Left lung (tissue), 10 donors: Measurements from ENCODE around the gene KLHL3. TPM values are rescaled to one million over a fixed set of nuclear protein-coding genes. Genes with fewer than 3 reads are reported as not detected.

ENCODE experiments used
- ATAC-seq: fragments of 200-7000 bp; cut with Tn5 transposase; one replicate; pipeline ENCODE4 v1.9.1; 2020; ENCODE audit warnings: moderate library complexity
- DNase-seq, 4 donors: peaks; one replicate each; pipeline ENCODE4 v3.0.0-alpha.2; 2013 to 2020
- H3K27ac ChIP-seq, 2 donors: fragments of 200-600 bp; sonication (generic) in 1 of 2; one replicate each; pipeline versions ENCODE4 v1.5.0 to v1.8.0; 2020 to 2021
- H3K27me3 ChIP-seq, 2 donors: fragments of 200-600 bp; sonication (generic) in 1 of 2; one replicate each; pipeline versions ENCODE4 v1.5.0 to v1.8.0; 2020 to 2021
- H3K36me3 ChIP-seq, 2 donors: fragments of 200-600 bp; sonication (generic) in 1 of 2; one replicate each; pipeline versions ENCODE4 v1.5.0 to v1.8.0; 2020 to 2021
- H3K4me1 ChIP-seq, 2 donors: fragments of 200-600 bp; one replicate each; pipeline ENCODE4 v1.8.0; 2021
- H3K4me3 ChIP-seq, 2 donors: fragments of 200-600 bp; sonication (generic) in 1 of 2; one replicate each; pipeline versions ENCODE4 v1.5.0 to v1.8.0; 2020 to 2021; ENCODE audit warnings: mild to moderate bottlenecking in 1 of 2
- H3K9me3 ChIP-seq, 2 donors: fragments of 200-600 bp; sonication (generic) in 1 of 2; one replicate each; pipeline versions ENCODE4 v1.5.0 to v1.8.0; 2020 to 2021
- CTCF ChIP-seq, 2 donors: fragments of 200-600 bp; sonication (generic) in 1 of 2; IDR thresholded peaks; one replicate each; pipeline versions ENCODE4 v1.5.0 to v1.8.0; 2021; ENCODE audit warnings: antibody characterized with exemption in 2 of 2
- intact Hi-C, 2 donors: fragments of 100-400 bp; cut with DNase I; formaldehyde crosslinking; loops; one replicate each; pipeline versions ENCODE4 v1.11.2 to v1.14.2; 2022
- polyA plus RNA-seq, 6 donors: library from polyadenylated mRNA; unstranded; fragments of 120-200 nt; gene quantifications; one replicate each; pipeline ENCODE4 v1.2.1, GENCODE V29; 2013; ENCODE audit not compliant: insufficient read length in 6 of 6
- total RNA-seq, 2 donors: library from RNA; stranded (reverse); fragmentation: NEBNext Ultra II Directional; extraction: Animal tissue kit (Norgen Biotek cat#: 25700); gene quantifications; one replicate each; pipeline ENCODE4 v1.2.1, GENCODE V29; 2021
- donor health status: DM: no; HTN: yes; CAD: no.
- donor health status: DM: no; HTN: no; CAD: no.

Gene KLHL3
- total and polyA plus RNA-seq, 8 donors, result 5.4 to 35.7 (median 29.7) TPM

GRCh38 chr5:137718611-137719010 lies 17.3 kb downstream of the KLHL3 start:
- Histone ChIP-seq H3K4me3 (no peak overlapping the region), H3K9me3 (peaks cover 0 to 1% of the 10 kb centered on the region in 2 donors), H3K27me3 (no peaks in the 10 kb centered on the region), H3K36me3 (no peaks in the 10 kb centered on the region), H3K4me1 (no peaks in the 10 kb centered on the region), H3K27ac (no peak overlapping the region)
- ATAC-seq (no peak), DNase-seq (no peak)
- no peak for TF ChIP-seq CTCF (IDR thresholded peaks at IDR 0.05)
- intact Hi-C loops, result no loop called here

GRCh38 chr5:137716337-137716736 lies 19.6 kb downstream of the KLHL3 start:
- H3K4me3 ChIP-seq, result no peak overlapping the region
- ATAC-seq, result no peak
- H3K36me3 ChIP-seq, result no peaks in the 10 kb centered on the region
- peaks cover 0 to 10% of the 10 kb centered on the region in 2 donors for H3K9me3 ChIP-seq
- DNase-seq, result no peak
- H3K27me3 ChIP-seq, result no peaks in the 10 kb centered on the region
- H3K4me1 ChIP-seq, result no peaks in the 10 kb centered on the region
- intact Hi-C loops, result no loop called here
- TF ChIP-seq CTCF (IDR thresholded peaks at IDR 0.05), result no peak
- no peak overlapping the region for H3K27ac ChIP-seq

GRCh38 chr5:137715456-137715855 lies 20.4 kb downstream of the KLHL3 start:
- no peaks in the 10 kb centered on the region for H3K36me3 ChIP-seq
- H3K4me3 ChIP-seq, result no peak overlapping the region
- ATAC-seq, result no peak
- H3K9me3 ChIP-seq, result peaks cover 0 to 10% of the 10 kb centered on the region in 2 donors
- H3K27me3 ChIP-seq, result no peaks in the 10 kb centered on the region
- no peak overlapping the region for H3K27ac ChIP-seq
- intact Hi-C loops, result no loop called here
- no peaks in the 10 kb centered on the region for H3K4me1 ChIP-seq
- peak in 1 of 4 donors; percentile 16 for DNase-seq
- no peak for TF ChIP-seq CTCF (IDR thresholded peaks at IDR 0.05)

GRCh38 chr5:137714946-137715345 lies 20.9 kb downstream of the KLHL3 start:
- H3K4me3 ChIP-seq, result no peak overlapping the region
- H3K36me3 ChIP-seq, result no peaks in the 10 kb centered on the region
- peaks cover 0 to 10% of the 10 kb centered on the region in 2 donors for H3K9me3 ChIP-seq
- no peak for TF ChIP-seq CTCF (IDR thresholded peaks at IDR 0.05)
- DNase-seq (no peak), ATAC-seq (no peak)
- no peaks in the 10 kb centered on the region for H3K4me1 ChIP-seq
- H3K27me3 ChIP-seq, result no peaks in the 10 kb centered on the region
- no peak overlapping the region for H3K27ac ChIP-seq
- intact Hi-C loops, result no loop called here

GRCh38 chr5:137714494-137714893 lies 21.4 kb downstream of the KLHL3 start:
- DNase-seq, result no peak
- no peak overlapping the region for H3K27ac ChIP-seq
- TF ChIP-seq CTCF (IDR thresholded peaks at IDR 0.05), result no peak

More at GRCh38 chr5:137714494-137714893, 21.4 kb downstream of the KLHL3 start:
- no peak for ATAC-seq
- H3K9me3 ChIP-seq, result peaks cover 0 to 10% of the 10 kb centered on the region in 2 donors
- no peaks in the 10 kb centered on the region for H3K36me3 ChIP-seq
- no peaks in the 10 kb centered on the region for H3K4me1 ChIP-seq
- intact Hi-C loops, result no loop called here
- H3K4me3 ChIP-seq, result no peak overlapping the region
- H3K27me3 ChIP-seq, result no peaks in the 10 kb centered on the region
